SK-N-SH treated with all-trans-retinoic acid at 6 μM for 48 hours (cell line): Measurements from ENCODE around the gene FAM156B.
"Not testable (repeated sequence)": the region's sequence is repeated elsewhere in the genome, so short reads cannot be mapped to it uniquely, and the experiment has no call there.

Source experiments
- ATAC-seq: fragments of 200-7000 bp; cut with Tn5 transposase; 3 replicates; pipeline ENCODE4 v1.9.1; 2020; ENCODE audit warnings: mild to moderate bottlenecking, moderate library complexity
- ARNTL ChIP-seq: fragments of 450-650 bp; formaldehyde crosslinking; IDR thresholded peaks from 2 replicates; pipeline ENCODE4 v1.5.0; 2020; ENCODE audit warnings: low read depth, mild to moderate bottlenecking, moderate library complexity, borderline replicate concordance
- BACH2 ChIP-seq: fragments of 250-450 bp; sonication (Bioruptor Pico); IDR thresholded peaks from 2 replicates; pipeline ENCODE4 v1.9.0; 2021; ENCODE audit warnings: mild to moderate bottlenecking, borderline replicate concordance
- GLIS3 ChIP-seq: fragments of 250-450 bp; sonication (Bioruptor Pico); IDR thresholded peaks from 2 replicates; pipeline ENCODE4 v1.5.0; 2020; ENCODE audit warnings: mild to moderate bottlenecking, moderate library complexity
- ISL1 ChIP-seq: fragments of 250-450 bp; sonication (Bioruptor Pico); IDR thresholded peaks from 2 replicates; pipeline ENCODE4 v2.1.2; 2022; ENCODE audit warnings: mild to moderate bottlenecking, moderate library complexity
- OSR1 ChIP-seq: fragments of 250-450 bp; sonication (Bioruptor Pico); IDR thresholded peaks from 2 replicates; pipeline ENCODE4 v1.8.0; 2022; ENCODE audit warnings: moderate library complexity, mild to moderate bottlenecking, inconsistent platforms
- PPARA ChIP-seq: fragments of 250-450 bp; sonication (Bioruptor Pico); IDR thresholded peaks from 2 replicates; pipeline ENCODE4 v1.5.0; 2020; ENCODE audit warnings: mild to moderate bottlenecking, borderline replicate concordance
- RARB ChIP-seq: fragments of 250-450 bp; sonication (Bioruptor Pico); IDR thresholded peaks from 2 replicates; pipeline ENCODE4 v1.8.0; 2021; ENCODE audit warnings: mild to moderate bottlenecking, moderate library complexity
- TCF4 ChIP-seq: fragments of 250-450 bp; sonication (Bioruptor Pico); IDR thresholded peaks from 2 replicates; pipeline ENCODE4 v1.8.0; 2021; ENCODE audit warnings: mild to moderate bottlenecking, moderate library complexity, borderline replicate concordance
- TOX ChIP-seq: fragments of 250-450 bp; sonication (Bioruptor Pico); IDR thresholded peaks from 2 replicates; pipeline ENCODE4 v1.8.0; 2021; ENCODE audit warnings: mild to moderate bottlenecking, moderate library complexity, borderline replicate concordance
- TSHZ2 ChIP-seq: fragments of 250-450 bp; sonication (Bioruptor Pico); IDR thresholded peaks from 2 replicates; pipeline ENCODE4 v1.5.0; 2020; ENCODE audit warnings: mild to moderate bottlenecking, moderate library complexity
- ZFP3 ChIP-seq: fragments of 250-450 bp; sonication (Bioruptor Pico); IDR thresholded peaks from 2 replicates; pipeline ENCODE4 v1.5.0; 2020; ENCODE audit warnings: mild to moderate bottlenecking, moderate library complexity
- ZFP30 ChIP-seq: fragments of 450-650 bp; formaldehyde crosslinking; IDR thresholded peaks from 2 replicates; pipeline ENCODE4 v1.5.0; 2022; ENCODE audit warnings: mild to moderate bottlenecking, moderate library complexity
- ZNF565 ChIP-seq: fragments of 450-650 bp; formaldehyde crosslinking; conservative IDR thresholded peaks from 2 replicates; pipeline ENCODE4 v1.5.0; 2020; ENCODE audit warnings: low read depth, mild to moderate bottlenecking, moderate library complexity
- ZNF70 ChIP-seq: fragments of 450-650 bp; formaldehyde crosslinking; IDR thresholded peaks from 2 replicates; pipeline ENCODE4 v1.5.0; 2020; ENCODE audit warnings: mild to moderate bottlenecking, moderate library complexity
- ZNF8 ChIP-seq: fragments of 450-650 bp; formaldehyde crosslinking; IDR thresholded peaks from 2 replicates; pipeline ENCODE4 v1.5.0; 2020; ENCODE audit warnings: mild to moderate bottlenecking, moderate library complexity
- TF ChIP-seq, protein P1 (sequence below): fragments of 250-450 bp; sonication (Bioruptor Pico); IDR thresholded peaks from 2 replicates; pipeline ENCODE4 v1.5.1; 2021; ENCODE audit warnings: mild to moderate bottlenecking, moderate library complexity
- TF ChIP-seq, protein P2 (sequence below): fragments of 250-450 bp; sonication (Bioruptor Pico); IDR thresholded peaks from 2 replicates; pipeline ENCODE4 v1.8.0; 2020; ENCODE audit warnings: mild to moderate bottlenecking, moderate library complexity, borderline replicate concordance

FAM156B gene

GRCh38 chrX:52909313-52909969 lies 12.3 kb downstream of the FAM156B start:
- ATAC-seq = not testable (repeated sequence)

DNA sequence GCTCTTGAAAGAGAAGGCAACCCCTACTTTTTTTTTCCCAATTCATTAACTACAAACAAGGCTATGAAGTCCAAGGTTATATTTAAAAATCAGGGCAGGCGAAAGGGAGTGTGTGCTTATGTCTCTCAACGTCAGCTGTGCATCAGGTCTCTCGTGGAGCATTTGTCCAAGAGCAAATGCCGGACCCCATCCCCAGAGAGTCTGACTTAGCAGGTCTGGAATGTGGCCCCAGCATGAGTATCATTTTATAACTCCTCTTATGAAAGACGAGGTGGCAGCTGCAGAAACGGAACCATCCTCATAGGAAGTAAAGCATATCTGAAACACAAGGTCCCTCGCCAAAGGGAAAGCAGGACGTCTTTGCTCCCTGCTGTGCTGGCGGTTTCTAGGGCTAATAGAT lies 16.6 kb downstream of the FAM156B start:
- ATAC-seq = not testable (repeated sequence)

- not testable (repeated sequence) for ATAC-seq
Observed at GRCh38 chrX:52914704-52915103, 17.6 kb downstream of the FAM156B start.

- TF ChIP-seq ISL1 (no peak), ZNF565 (no peak), ARNTL (no peak), TCF4 (CRISPR knock-in tag) (no peak), ZNF70 (CRISPR knock-in tag) (no peak), ZFP30 (CRISPR knock-in tag) (no peak)
- ATAC-seq = no peak
Observed at GRCh38 chrX:52923781-52924241, 26.7 kb downstream of the FAM156B start.

DNA sequence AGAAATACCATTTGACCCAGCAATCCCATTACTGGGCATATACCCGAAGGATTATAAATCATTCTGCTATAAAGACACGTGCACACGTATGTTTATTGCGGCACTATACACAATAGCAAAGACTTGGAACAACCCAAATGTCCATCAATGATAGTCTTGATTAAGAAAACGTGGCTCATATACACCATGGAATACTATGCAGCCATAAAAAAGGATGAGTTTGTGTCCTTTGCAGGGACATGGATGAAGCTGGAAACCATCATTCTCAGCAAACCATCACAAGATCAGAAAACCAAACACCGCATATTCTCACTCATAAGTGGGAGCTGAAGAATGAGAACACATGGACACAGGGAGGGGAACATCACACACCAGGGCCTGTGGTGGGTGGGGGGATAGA lies 33.1 kb downstream of the FAM156B start:
- ATAC-seq = not testable (repeated sequence)

DNA sequence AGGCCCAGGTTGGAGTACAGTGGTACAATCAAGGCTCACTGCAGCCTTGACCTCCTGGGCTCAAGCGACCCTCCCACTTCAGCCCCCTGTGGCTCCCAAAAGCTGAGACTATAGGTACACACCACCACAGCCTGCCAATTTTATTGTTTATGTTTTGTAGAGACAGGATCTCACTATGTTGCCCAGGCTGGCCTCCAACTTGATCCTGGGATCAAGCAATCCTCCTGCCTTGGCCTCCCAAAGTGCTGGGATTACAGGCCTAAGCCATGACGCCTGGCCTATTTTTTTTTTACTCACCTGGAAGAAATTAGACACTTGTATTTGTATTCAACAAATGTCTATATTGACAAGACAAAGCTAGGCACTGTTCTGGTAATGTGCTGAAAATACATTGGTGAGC lies 36.1 kb downstream of the FAM156B start:
- ATAC-seq = no peak
- TF ChIP-seq ZFP30 (CRISPR knock-in tag) (no peak), RARB (CRISPR knock-in tag) (no peak), ZNF565 (no peak), TOX (CRISPR knock-in tag) (no peak), BACH2 (CRISPR knock-in tag) (no peak), TSHZ2 (no peak), ARNTL (no peak), ISL1 (no peak), GLIS3 (CRISPR knock-in tag) (no peak), ZNF8 (CRISPR knock-in tag) (no peak), PPARA (CRISPR knock-in tag) (no peak)
- TF ChIP-seq, protein P1, sequence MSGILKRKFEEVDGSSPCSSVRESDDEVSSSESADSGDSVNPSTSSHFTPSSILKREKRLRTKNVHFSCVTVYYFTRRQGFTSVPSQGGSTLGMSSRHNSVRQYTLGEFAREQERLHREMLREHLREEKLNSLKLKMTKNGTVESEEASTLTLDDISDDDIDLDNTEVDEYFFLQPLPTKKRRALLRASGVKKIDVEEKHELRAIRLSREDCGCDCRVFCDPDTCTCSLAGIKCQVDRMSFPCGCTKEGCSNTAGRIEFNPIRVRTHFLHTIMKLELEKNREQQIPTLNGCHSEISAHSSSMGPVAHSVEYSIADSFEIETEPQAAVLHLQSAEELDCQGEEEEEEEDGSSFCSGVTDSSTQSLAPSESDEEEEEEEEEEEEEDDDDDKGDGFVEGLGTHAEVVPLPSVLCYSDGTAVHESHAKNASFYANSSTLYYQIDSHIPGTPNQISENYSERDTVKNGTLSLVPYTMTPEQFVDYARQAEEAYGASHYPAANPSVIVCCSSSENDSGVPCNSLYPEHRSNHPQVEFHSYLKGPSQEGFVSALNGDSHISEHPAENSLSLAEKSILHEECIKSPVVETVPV (CRISPR knock-in tag) = no peak
- TF ChIP-seq, all 23 proteins: peak for 0

- no peak for TF ChIP-seq BACH2 (CRISPR knock-in tag)
- TF ChIP-seq OSR1 = no peak
- TF ChIP-seq, protein P2, sequence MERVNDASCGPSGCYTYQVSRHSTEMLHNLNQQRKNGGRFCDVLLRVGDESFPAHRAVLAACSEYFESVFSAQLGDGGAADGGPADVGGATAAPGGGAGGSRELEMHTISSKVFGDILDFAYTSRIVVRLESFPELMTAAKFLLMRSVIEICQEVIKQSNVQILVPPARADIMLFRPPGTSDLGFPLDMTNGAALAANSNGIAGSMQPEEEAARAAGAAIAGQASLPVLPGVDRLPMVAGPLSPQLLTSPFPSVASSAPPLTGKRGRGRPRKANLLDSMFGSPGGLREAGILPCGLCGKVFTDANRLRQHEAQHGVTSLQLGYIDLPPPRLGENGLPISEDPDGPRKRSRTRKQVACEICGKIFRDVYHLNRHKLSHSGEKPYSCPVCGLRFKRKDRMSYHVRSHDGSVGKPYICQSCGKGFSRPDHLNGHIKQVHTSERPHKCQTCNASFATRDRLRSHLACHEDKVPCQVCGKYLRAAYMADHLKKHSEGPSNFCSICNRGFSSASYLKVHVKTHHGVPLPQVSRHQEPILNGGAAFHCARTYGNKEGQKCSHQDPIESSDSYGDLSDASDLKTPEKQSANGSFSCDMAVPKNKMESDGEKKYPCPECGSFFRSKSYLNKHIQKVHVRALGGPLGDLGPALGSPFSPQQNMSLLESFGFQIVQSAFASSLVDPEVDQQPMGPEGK = no peak
- TF ChIP-seq TCF4 (CRISPR knock-in tag) = no peak
- no peak for TF ChIP-seq ISL1
- TF ChIP-seq ZNF70 (CRISPR knock-in tag) = no peak
- no peak for TF ChIP-seq TOX (CRISPR knock-in tag)
- TF ChIP-seq TSHZ2 = no peak
- TF ChIP-seq ZFP3 (CRISPR knock-in tag) = 0 out of 2 replicates have a peak, but pooled peaks have one; percentile 27
- ATAC-seq = peak; percentile 68; the same call in 2 of the 3 replicates
Observed at GRCh38 chrX:52933976-52934703, 37.0 kb downstream of the FAM156B start.
